Stimulated activated CD4-positive, alpha-beta T cell treated with anti-CD3 and anti-CD28 coated beads, Interleukin-15, amount 100 ng/mL, for 24 hours (primary cell): ENCODE data around the gene PRELID3B.

Source experiments
- DNase-seq: peaks from one replicate; pipeline ENCODE4 v3.0.0-alpha.2; 2020

Gene PRELID3B

GRCh38 chr20:59042151-59042795 lies at the start of gene PRELID3B:
PRELID3B (minus strand) TSS chr20:59042786; CDS start chr20:59042730, 56 bp downstream.
- peak; percentile 45 for DNase-seq

GRCh38 chr20:59087829-59088433 lies 45.3 kb upstream of the PRELID3B start:
- DNase-seq: peak; percentile 91

- no peak for DNase-seq
Measured at GRCh38 chr20:59086923-59087322, 44.3 kb upstream of the PRELID3B start.

GRCh38 chr20:59084041-59084850 lies 41.7 kb upstream of the PRELID3B start:
- no peak for DNase-seq

GRCh38 chr20:59082981-59083380 lies 40.4 kb upstream of the PRELID3B start:
- DNase-seq: no peak

GRCh38 chr20:59082077-59082740 lies 39.6 kb upstream of the PRELID3B start:
- DNase-seq: no peak

- DNase-seq: no peak
Measured at GRCh38 chr20:59081036-59081435, 38.5 kb upstream of the PRELID3B start.

- DNase-seq: no peak
Measured at GRCh38 chr20:59078231-59078630, 35.6 kb upstream of the PRELID3B start.

- no peak for DNase-seq
Measured at GRCh38 chr20:59077705-59078104, 35.1 kb upstream of the PRELID3B start.

- DNase-seq: peak; percentile 37
Measured at GRCh38 chr20:59075934-59076508, 33.4 kb upstream of the PRELID3B start.

GRCh38 chr20:59074456-59074855 lies 31.9 kb upstream of the PRELID3B start:
- peak; percentile 15 for DNase-seq

GRCh38 chr20:59073582-59073981 lies 31.0 kb upstream of the PRELID3B start:
- DNase-seq: no peak

GRCh38 chr20:59071216-59071615 lies 28.6 kb upstream of the PRELID3B start:
- DNase-seq: no peak

- no peak for DNase-seq
Measured at GRCh38 chr20:59069026-59069425, 26.4 kb upstream of the PRELID3B start.

- no peak for DNase-seq
Measured at GRCh38 chr20:59068534-59068933, 25.9 kb upstream of the PRELID3B start.

GRCh38 chr20:59064214-59064722 lies 21.7 kb upstream of the PRELID3B start:
- DNase-seq: no peak

- no peak for DNase-seq
Measured at GRCh38 chr20:59063358-59064213, 21.0 kb upstream of the PRELID3B start.

GRCh38 chr20:59062081-59062480 lies 19.5 kb upstream of the PRELID3B start:
- no peak for DNase-seq

GRCh38 chr20:59055302-59055701 lies 12.7 kb upstream of the PRELID3B start:
- DNase-seq: no peak

GRCh38 chr20:59051666-59052185 lies 9.1 kb upstream of the PRELID3B start:
- DNase-seq: no peak

- no peak for DNase-seq
Measured at GRCh38 chr20:59050437-59050836, 7.9 kb upstream of the PRELID3B start.

GRCh38 chr20:59048681-59049030 lies 6.1 kb upstream of the PRELID3B start:
- DNase-seq: no peak
